ENCODE data around the gene RHBDF2. TPM values are rescaled to one million over a fixed set of nuclear protein-coding genes. Genes with fewer than 3 reads are reported as not detected.

The RHBDF2 gene
- polyA plus RNA-seq, 1 donor (not counting 4 experiments of a cell fraction or from before 2014, with no cell fraction given) = 14.9 TPM

GRCh38 chr17:76472258-76472645, 29.0 kb downstream of the RHBDF2 start:
- no peaks in the 10 kb centered on the region for H4K20me1 ChIP-seq (ENCODE audit: control insufficient read depth, extremely low read depth, insufficient read depth, low read length)
- no peaks in the 10 kb centered on the region for H3K4me1 ChIP-seq (ENCODE audit: control insufficient read depth, extremely low read depth, insufficient read depth, low read length)
- DNase-seq (ENCODE audit: low read depth, low spot score) (no peak), FAIRE-seq (no peak)
- no peak overlapping the region for H3K27ac ChIP-seq (ENCODE audit: control insufficient read depth, insufficient read depth, low read length)
- no peaks in the 10 kb centered on the region for H3K27me3 ChIP-seq (ENCODE audit: control insufficient read depth, extremely low read depth, insufficient read depth, low read length)
- no peaks in the 10 kb centered on the region for H3K79me2 ChIP-seq (ENCODE audit: control insufficient read depth, insufficient read depth, low read length)
- no peak overlapping the region for H3K4me2 ChIP-seq (ENCODE audit: control insufficient read depth, extremely low read depth, insufficient read depth, low read depth, low read length)
- dilution Hi-C loops (cut with MboI; ENCODE audit: extremely low pct_ligation_motif_present, low sequenced_read_pairs) = no loop called here
- no peaks in the 10 kb centered on the region for H3K9me1 ChIP-seq (ENCODE audit: control insufficient read depth, extremely low read depth, insufficient read depth, low read length)
- H3K9ac ChIP-seq (ENCODE audit: control insufficient read depth, extremely low read depth, insufficient read depth, low read length) = no peak overlapping the region
- H3K4me3 ChIP-seq (ENCODE audit: control insufficient read depth in 2 of 3, extremely low read depth in 1 of 3, insufficient read depth in 2 of 3, low read depth in 1 of 3, low read length in 3 of 3) = no peak overlapping the region
- no peaks in the 10 kb centered on the region for H3K9me3 ChIP-seq (ENCODE audit: control insufficient read depth, low read depth, low read length)
- H3K36me3 ChIP-seq (ENCODE audit: control insufficient read depth in 2 of 2, extremely low read depth in 1 of 2, insufficient read depth in 2 of 2, low read length in 2 of 2) = peaks cover 9 to 42% of the 10 kb centered on the region in 2 experiments
- H2AFZ ChIP-seq (ENCODE audit: control insufficient read depth, low read length) = no peak overlapping the region
- no peak for TF ChIP-seq EZH2 (IDR thresholded peaks at IDR 0.05; ENCODE audit: low read length)

- H3K4me3 ChIP-seq (ENCODE audit: control insufficient read depth in 2 of 3, extremely low read depth in 1 of 3, insufficient read depth in 2 of 3, low read depth in 1 of 3, low read length in 3 of 3) = no peak overlapping the region
- DNase-seq (ENCODE audit: low read depth, low spot score) (no peak), FAIRE-seq (no peak)
- H3K4me2 ChIP-seq (ENCODE audit: control insufficient read depth, extremely low read depth, insufficient read depth, low read depth, low read length) = no peak overlapping the region
- TF ChIP-seq CTCF (optimal IDR thresholded peaks at IDR 0.05 in 1 of 3, IDR thresholded peaks at IDR 0.05 in 1 of 3, conservative IDR thresholded peaks at IDR 0.05 in 1 of 3; ENCODE audit: extremely low read depth in 1 of 3, insufficient read depth in 2 of 3, low read length in 3 of 3) = no peak
- TF ChIP-seq EZH2 (IDR thresholded peaks at IDR 0.05; ENCODE audit: low read length) = no peak
- H3K27ac ChIP-seq (ENCODE audit: control insufficient read depth, insufficient read depth, low read length) = no peak overlapping the region
- H3K79me2 ChIP-seq (ENCODE audit: control insufficient read depth, insufficient read depth, low read length) = no peaks in the 10 kb centered on the region
- no peaks in the 10 kb centered on the region for H4K20me1 ChIP-seq (ENCODE audit: control insufficient read depth, extremely low read depth, insufficient read depth, low read length)
- peaks cover 9 to 40% of the 10 kb centered on the region in 2 experiments for H3K36me3 ChIP-seq (ENCODE audit: control insufficient read depth in 2 of 2, extremely low read depth in 1 of 2, insufficient read depth in 2 of 2, low read length in 2 of 2)
- H3K27me3 ChIP-seq (ENCODE audit: control insufficient read depth, extremely low read depth, insufficient read depth, low read length) = no peaks in the 10 kb centered on the region
- no peaks in the 10 kb centered on the region for H3K4me1 ChIP-seq (ENCODE audit: control insufficient read depth, extremely low read depth, insufficient read depth, low read length)
- no peak overlapping the region for H2AFZ ChIP-seq (ENCODE audit: control insufficient read depth, low read length)
- dilution Hi-C loops (cut with MboI; ENCODE audit: extremely low pct_ligation_motif_present, low sequenced_read_pairs) = no loop called here
- H3K9me3 ChIP-seq (ENCODE audit: control insufficient read depth, low read depth, low read length) = no peaks in the 10 kb centered on the region
- no peaks in the 10 kb centered on the region for H3K9me1 ChIP-seq (ENCODE audit: control insufficient read depth, extremely low read depth, insufficient read depth, low read length)
- H3K9ac ChIP-seq (ENCODE audit: control insufficient read depth, extremely low read depth, insufficient read depth, low read length) = no peak overlapping the region
Observed at GRCh38 chr17:76471498-76472257, 29.5 kb downstream of the RHBDF2 start.

Measured in keratinocyte (primary cell).